Stimulated activated CD4-positive, alpha-beta T cell treated with anti-CD3 and anti-CD28 coated beads, Interleukin-12 subunit alpha, Interleukin-12 subunit beta, amount 100 ng/mL, for 48 hours (primary cell): ENCODE results near the gene EXOC3L1.

Experiments used
- DNase-seq, 3 donors: peaks; one replicate each; pipeline ENCODE4 v3.0.0-alpha.2; 2020; ENCODE audit warnings: low read depth in 2 of 3, low spot score in 1 of 3

EXOC3L1 gene

GRCh38 chr16:67199011-67199807, 9.3 kb upstream of the EXOC3L1 start, which contains the start of gene ELMO3:
Gene ELMO3, plus strand, starts transcription at chr16:67199131. Its CDS starts 196 bp downstream, at chr16:67199327.
- no peak for DNase-seq

- DNase-seq, result no peak
Measured at GRCh38 chr16:67198238-67198734, 8.3 kb upstream of the EXOC3L1 start.

DNA sequence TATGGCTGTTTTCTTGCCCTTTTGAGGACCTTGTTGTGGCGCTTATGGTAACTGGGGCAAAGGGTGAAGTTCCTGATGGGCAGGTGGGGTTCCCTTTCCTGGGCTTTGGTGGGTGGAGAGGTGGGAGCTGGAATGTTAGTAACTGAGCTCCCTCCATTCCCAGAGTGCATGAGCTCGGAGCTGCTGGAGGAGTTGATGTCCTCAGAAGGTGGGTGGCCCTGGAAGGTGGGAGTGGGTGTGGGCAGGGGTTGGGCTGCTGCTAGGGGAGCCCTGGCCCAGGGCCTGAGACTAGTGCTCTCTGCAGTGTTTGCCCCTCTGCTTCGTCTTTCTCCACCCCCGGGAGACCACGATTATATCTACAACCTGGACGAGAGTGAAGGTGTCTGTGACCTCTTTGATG, 7.8 kb upstream of the EXOC3L1 start:
- no peak for DNase-seq

DNA sequence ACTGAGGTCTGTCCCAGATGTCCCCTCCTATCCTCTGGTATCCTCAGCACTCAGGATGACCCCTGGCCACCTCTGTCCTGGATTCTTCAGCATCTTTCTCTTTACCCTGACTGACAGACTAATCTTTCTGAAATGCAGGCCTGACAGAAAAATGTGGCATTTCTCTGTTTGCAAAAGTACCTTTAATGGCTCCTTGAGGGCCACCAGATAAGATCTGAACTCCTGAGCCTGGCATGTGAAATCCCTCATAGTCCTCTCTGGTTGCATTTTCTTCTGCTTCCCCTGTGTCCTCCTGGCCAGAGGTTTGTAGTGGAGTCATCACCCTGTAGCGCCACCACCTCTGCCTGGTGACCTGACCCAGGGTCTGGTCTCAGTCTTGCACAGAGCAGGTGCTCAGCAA, 6.9 kb upstream of the EXOC3L1 start:
- no peak for DNase-seq

- DNase-seq, result no peak
Measured at GRCh38 chr16:67195676-67196075, 5.7 kb upstream of the EXOC3L1 start.

GRCh38 chr16:67194260-67194659, 4.3 kb upstream of the EXOC3L1 start:
- DNase-seq, result no peak

GRCh38 chr16:67193536-67193935, 3.6 kb upstream of the EXOC3L1 start:
- DNase-seq, result no peak

DNA sequence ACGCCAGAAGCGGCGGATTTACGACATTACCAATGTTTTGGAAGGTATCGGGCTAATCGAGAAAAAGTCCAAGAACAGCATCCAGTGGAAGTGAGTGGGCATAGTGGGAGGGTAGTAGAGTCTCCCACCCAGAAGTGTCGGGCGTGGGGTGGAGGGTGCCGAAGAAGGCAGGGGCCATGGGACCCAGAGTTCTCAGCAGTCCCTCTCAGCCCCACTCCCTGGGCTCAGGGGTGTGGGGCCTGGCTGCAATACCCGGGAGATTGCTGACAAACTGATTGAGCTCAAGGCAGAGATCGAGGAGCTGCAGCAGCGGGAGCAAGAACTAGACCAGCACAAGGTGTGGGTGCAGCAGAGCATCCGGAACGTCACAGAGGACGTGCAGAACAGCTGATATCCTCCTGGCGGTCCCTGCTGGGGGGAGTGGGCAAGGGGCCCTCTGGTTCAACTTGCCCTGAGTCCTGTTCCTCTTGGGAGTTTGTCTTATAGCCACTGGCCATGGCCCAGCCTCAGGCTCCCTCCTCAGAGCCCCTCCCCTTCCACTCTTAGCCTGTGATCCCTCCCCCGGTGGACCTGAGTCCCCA, 2.9 kb upstream of the EXOC3L1 start:
- no peak for DNase-seq

GRCh38 chr16:67191995-67192681, 2.2 kb upstream of the EXOC3L1 start, which contains the start of gene E2F4:
Gene E2F4, plus strand, starts transcription at chr16:67192155. Its CDS starts 73 bp downstream, at chr16:67192228.
- DNase-seq, result peak; percentile 85 to 87 (median 86)

GRCh38 chr16:67191411-67191994, 1.6 kb upstream of the EXOC3L1 start:
- DNase-seq, result no peak

DNA sequence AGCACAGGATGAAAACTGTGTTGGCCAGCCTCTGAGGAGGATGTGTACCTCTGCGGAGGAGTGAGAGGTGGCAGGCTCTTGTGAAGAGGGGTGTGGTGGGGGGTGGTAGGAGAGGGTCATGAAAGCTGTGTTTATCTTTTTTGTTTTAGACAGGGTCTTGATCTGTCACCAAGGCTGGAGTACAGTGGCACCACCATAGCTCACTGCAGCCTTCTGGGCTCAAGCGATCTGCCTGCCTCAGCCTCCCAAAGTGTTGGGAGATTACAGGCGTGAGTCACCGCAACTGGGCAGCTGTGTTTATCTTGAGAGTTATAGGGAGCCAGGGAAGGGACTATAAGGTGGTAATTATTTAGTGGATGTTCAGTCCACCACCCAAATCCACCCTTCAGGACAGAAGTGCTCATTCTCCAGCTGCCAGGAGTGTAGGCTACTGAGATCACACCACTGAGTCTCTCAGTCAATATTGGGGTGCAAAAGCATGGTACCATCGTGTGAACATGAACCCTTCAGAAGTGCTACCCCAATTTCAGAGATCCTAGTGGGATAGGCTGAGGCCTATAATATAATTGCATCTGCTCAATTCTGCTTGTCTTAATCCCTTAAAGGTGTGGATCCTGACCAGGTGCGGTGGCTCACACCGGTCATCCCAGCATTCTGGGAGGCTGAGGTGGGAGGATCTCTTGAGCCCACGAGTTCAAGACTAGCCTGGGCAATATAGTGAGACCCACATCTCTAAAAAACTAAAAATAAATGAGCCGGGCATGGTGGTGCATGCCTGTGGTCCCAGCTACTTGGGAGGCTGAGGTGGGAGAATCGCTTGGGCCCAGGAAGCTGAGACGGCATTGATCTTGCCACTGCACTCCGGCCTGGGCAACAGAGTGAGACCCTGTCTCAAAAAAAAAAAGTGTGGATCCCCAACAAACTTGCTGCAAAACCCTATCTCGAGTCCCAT, 788 bp upstream of the EXOC3L1 start:
- no peak for DNase-seq

DNA sequence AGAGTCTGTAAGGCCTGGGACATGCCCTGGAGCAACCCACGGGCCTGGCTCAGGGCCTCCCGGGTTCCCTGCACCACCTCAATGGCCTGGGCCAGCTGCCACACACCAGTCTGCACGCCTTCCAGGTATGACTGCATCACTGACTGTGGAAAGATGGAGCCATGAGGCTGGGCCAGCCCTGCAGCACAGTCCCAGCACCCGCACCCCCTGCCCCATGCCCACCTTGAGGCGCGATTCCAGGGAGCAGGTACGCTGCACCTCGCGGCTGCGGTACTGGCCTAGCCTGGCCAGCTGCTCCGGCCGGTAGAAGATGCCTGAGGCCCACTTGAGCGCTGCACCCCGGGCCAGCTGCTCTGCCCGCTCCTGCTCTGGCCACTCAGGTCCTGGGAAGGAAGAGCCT, 1.1 kb downstream of the EXOC3L1 start:
- no peak for DNase-seq

- DNase-seq, result no peak
Measured at GRCh38 chr16:67188323-67188722, 1.6 kb downstream of the EXOC3L1 start.

DNA sequence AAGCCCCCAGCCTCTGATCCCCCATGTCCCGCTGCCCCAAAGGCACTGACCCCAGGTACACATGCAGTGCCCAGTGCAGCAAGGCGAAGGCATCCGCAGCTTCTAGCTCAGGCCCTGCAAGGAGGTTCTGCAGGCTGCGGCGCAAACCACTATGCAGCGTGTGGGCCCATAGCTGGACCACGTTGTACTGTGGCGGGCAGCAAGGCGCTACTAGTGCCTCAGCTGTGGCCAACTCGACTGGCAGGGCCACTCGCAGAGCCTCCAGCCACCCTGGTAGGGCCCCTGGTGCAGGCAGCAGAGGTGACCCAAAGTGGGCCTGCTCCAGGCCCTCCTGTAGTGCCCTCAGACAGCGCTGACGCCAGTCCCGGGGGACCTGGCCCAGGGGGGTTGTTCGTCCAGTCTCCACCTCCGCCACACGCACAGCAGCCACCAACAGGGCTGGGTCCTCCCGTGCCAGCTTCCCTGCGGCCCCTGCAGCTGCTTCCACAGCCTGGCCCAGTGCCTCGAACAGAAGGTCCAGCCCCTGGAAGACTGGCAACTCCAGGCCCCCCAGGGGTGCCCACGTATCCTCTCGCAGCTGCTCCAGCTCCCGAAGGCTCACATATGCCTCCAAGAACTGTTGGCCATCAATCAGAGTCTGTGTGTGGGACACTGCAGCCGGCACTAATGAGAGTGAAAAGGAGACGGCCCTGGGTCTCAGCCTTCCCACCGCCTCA, 2.6 kb downstream of the EXOC3L1 start:
- no peak for DNase-seq

- no peak for DNase-seq
Measured at GRCh38 chr16:67186550-67186950, 3.4 kb downstream of the EXOC3L1 start.

DNA sequence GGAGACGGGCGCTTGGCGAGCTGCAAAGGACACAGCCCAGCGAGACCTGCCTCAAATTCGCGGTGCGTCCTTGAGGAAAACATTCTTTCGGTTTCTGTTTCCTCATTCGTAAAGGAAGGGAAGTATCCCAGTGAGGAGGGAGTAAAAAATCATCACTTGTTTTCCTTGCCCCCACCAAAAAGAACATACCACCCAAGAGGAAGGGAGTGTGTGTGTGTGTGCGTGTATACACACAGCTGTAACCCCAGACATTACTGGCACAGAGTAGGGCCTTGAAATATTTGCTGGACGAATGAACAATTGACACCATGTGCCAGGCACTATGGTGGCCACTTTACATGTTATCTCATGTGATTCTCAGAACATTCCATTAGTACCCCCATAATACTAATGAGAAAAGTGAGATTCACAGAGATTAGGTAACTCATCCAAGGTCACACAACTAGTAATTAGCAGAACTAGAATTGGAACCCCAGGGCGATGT, 4.2 kb downstream of the EXOC3L1 start:
- no peak for DNase-seq

- peak; percentile 69 to 84 (median 82) for DNase-seq
Measured at GRCh38 chr16:67184995-67185650, 4.8 kb downstream of the EXOC3L1 start.

GRCh38 chr16:67184453-67184994, 5.4 kb downstream of the EXOC3L1 start:
- no peak for DNase-seq
